Measurements from ENCODE around the gene EIPR1.

DNA sequence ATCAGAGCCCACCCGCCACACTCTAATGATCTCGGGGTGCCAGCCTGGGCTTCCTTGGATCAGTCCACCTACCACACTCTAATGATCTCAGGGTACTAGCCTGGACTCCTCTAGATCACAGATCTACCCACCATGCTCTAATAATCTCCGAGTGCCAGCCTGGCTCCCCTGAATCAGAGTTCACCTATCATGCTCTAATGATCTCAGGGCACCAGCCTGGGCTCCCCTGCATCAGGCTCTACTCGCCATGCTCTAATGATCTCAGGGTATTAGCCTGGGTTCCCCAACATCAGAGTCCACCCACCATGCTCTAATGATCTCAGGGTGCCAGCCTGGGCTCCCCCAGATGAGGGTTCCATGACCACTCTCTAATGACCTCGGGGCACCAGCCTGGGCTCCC lies 48.1 kb downstream of the EIPR1 start:
- TF ChIP-seq ZNF274 (IDR thresholded peaks at IDR 0.05; ENCODE audit: low read depth, low read length) (no peak), YY1 (IDR thresholded peaks at IDR 0.05; ENCODE audit: insufficient read depth, insufficient read length) (no peak)
